22Rv1 (cell line): ENCODE results near the gene DGKI.
"Not testable (repeated sequence)": the region's sequence is repeated elsewhere in the genome, so short reads cannot be mapped to it uniquely, and the experiment has no call there.

ENCODE experiments used
- H3K27ac ChIP-seq: fragments of 450-650 bp; 2 replicates; pipeline ENCODE4 v1.5.1; 2017
- CTCF ChIP-seq: fragments of 450-650 bp; IDR thresholded peaks from 2 replicates; pipeline ENCODE4 v1.5.1; 2017; ENCODE audit warnings: mild to moderate bottlenecking
- ZFX ChIP-seq: fragments of 450-650 bp; IDR thresholded peaks from 2 replicates; pipeline ENCODE4 v1.6.1; 2017; ENCODE audit warnings: antibody characterized with exemption, borderline replicate concordance

Gene DGKI

GRCh38 chr7:137454246-137454724, 392.5 kb downstream of the DGKI start:
- no peak overlapping the region for H3K27ac ChIP-seq
- no peak for TF ChIP-seq ZFX
- TF ChIP-seq CTCF = peak; percentile 83

GRCh38 chr7:137453356-137453755, 393.4 kb downstream of the DGKI start:
- H3K27ac ChIP-seq = no peak overlapping the region
- no peak for TF ChIP-seq ZFX
- TF ChIP-seq CTCF = no peak

GRCh38 chr7:137449016-137449415, 397.8 kb downstream of the DGKI start:
- H3K27ac ChIP-seq = no peak overlapping the region
- TF ChIP-seq ZFX = no peak
- no peak for TF ChIP-seq CTCF

- not testable (repeated sequence) for H3K27ac ChIP-seq
These were observed 398.2 kb downstream of the DGKI start for GRCh38 chr7:137448572-137448971.

GRCh38 chr7:137446025-137446424, 400.7 kb downstream of the DGKI start:
- no peak for TF ChIP-seq ZFX
- no peak for TF ChIP-seq CTCF

GRCh38 chr7:137445268-137445667, 401.5 kb downstream of the DGKI start:
- TF ChIP-seq ZFX (no peak), CTCF (no peak)
- H3K27ac ChIP-seq = no peak overlapping the region

More at GRCh38 chr7:137446025-137446424, 400.7 kb downstream of the DGKI start:
- H3K27ac ChIP-seq = no peak overlapping the region

- H3K27ac ChIP-seq = no peak overlapping the region
- TF ChIP-seq CTCF (no peak), ZFX (no peak)
These were observed 403.2 kb downstream of the DGKI start for GRCh38 chr7:137443616-137444015.

- H3K27ac ChIP-seq = no peak overlapping the region
- TF ChIP-seq ZFX (no peak), CTCF (no peak)
These were observed 405.3 kb downstream of the DGKI start for GRCh38 chr7:137441451-137441850.
